ENCODE data around the gene ZNF653. TPM values are rescaled to one million over a fixed set of nuclear protein-coding genes. Genes with fewer than 3 reads are reported as not detected.
"Not testable (repeated sequence)": the region's sequence is repeated elsewhere in the genome, so short reads cannot be mapped to it uniquely, and the experiment has no call there.

Gene ZNF653
- total RNA-seq, 4 donors from 2014 or later, result 13.6 to 41.7 (median 14.2) TPM

- Histone ChIP-seq H3K4me1 (no peaks in the 10 kb centered on the region), H3K9me3 (no peaks in the 10 kb centered on the region), H3K36me3 (no peaks in the 10 kb centered on the region), H3K27me3 (no peaks in the 10 kb centered on the region), H3K27ac (no peak overlapping the region), H3K4me3 (replicated peaks in 1 of 3) (no peak overlapping the region)
- 87 to 90% methylated on average over 11 of the region's 11 CpGs for WGBS, 2 donors
- no peak for TF ChIP-seq CTCF (IDR thresholded peaks at IDR 0.05)
- no peak for TF ChIP-seq POLR2A (IDR thresholded peaks at IDR 0.05)
- no peak for DNase-seq
- intact Hi-C loops (cut with DNase I), result no loop called here
These were observed 41.0 kb downstream of the ZNF653 start for GRCh38 chr19:11464333-11465265.

- TF ChIP-seq POLR2A (IDR thresholded peaks at IDR 0.05) (no peak), CTCF (IDR thresholded peaks at IDR 0.05) (no peak)
- intact Hi-C loops (cut with DNase I), result no loop called here
- Histone ChIP-seq H3K27me3 (no peaks in the 10 kb centered on the region), H3K9me3 (no peaks in the 10 kb centered on the region), H3K4me3 (replicated peaks in 1 of 3) (no peak overlapping the region), H3K36me3 (no peaks in the 10 kb centered on the region), H3K27ac (no peak overlapping the region), H3K4me1 (no peaks in the 10 kb centered on the region)
- no peak for DNase-seq
- 48 to 76% methylated on average over 6 to 11 of the region's 12 CpGs for WGBS, 2 donors
These were observed 42.2 kb downstream of the ZNF653 start for GRCh38 chr19:11463391-11463790.

GRCh38 chr19:11461453-11461852 is 44.2 kb downstream of the ZNF653 start:
- no peak for TF ChIP-seq CTCF (IDR thresholded peaks at IDR 0.05)
- no peak for TF ChIP-seq POLR2A (IDR thresholded peaks at IDR 0.05)
- no peak overlapping the region for H3K4me3 ChIP-seq (replicated peaks in 1 of 3)
- WGBS, 2 donors, result 69 to 76% methylated on average over 2 of the region's 2 CpGs
- H3K9me3 ChIP-seq, result no peaks in the 10 kb centered on the region
- H3K27me3 ChIP-seq, result no peaks in the 10 kb centered on the region
- intact Hi-C loops (cut with DNase I), result no loop called here
- DNase-seq, result no peak
- H3K36me3 ChIP-seq, result no peaks in the 10 kb centered on the region
- no peaks in the 10 kb centered on the region for H3K4me1 ChIP-seq
- H3K27ac ChIP-seq, result no peak overlapping the region

GRCh38 chr19:11460207-11460606 is 45.4 kb downstream of the ZNF653 start:
- no peak for TF ChIP-seq POLR2A (IDR thresholded peaks at IDR 0.05)
- peak in 1 of 6 experiments; percentile 5 for TF ChIP-seq CTCF (IDR thresholded peaks at IDR 0.05)

GRCh38 chr19:11458912-11459311 is 46.7 kb downstream of the ZNF653 start:
- H3K27me3 ChIP-seq; H3K36me3 ChIP-seq; intact Hi-C loops (cut with DNase I); H3K27ac ChIP-seq; H3K9me3 ChIP-seq; H3K4me1 ChIP-seq; H3K4me3 ChIP-seq (replicated peaks in 1 of 3); DNase-seq: not testable (repeated sequence)
- 81 to 86% methylated on average over 11 of the region's 11 CpGs for WGBS, 2 donors

More at GRCh38 chr19:11460207-11460606, 45.4 kb downstream of the ZNF653 start:
- intact Hi-C loops (cut with DNase I), result no loop called here
- H3K27ac ChIP-seq, result no peak overlapping the region
- WGBS, 2 donors, result 55 to 68% methylated on average over 4 of the region's 4 CpGs
- no peaks in the 10 kb centered on the region for H3K4me1 ChIP-seq
- H3K36me3 ChIP-seq, result no peaks in the 10 kb centered on the region
- H3K4me3 ChIP-seq (replicated peaks in 1 of 3), result no peak overlapping the region
- H3K9me3 ChIP-seq, result no peaks in the 10 kb centered on the region
- H3K27me3 ChIP-seq, result no peaks in the 10 kb centered on the region
- no peak for DNase-seq

Measured in thyroid gland (tissue), 4 donors.